Activated CD8-positive, alpha-beta memory T cell treated with anti-CD3 and anti-CD28 coated beads for 24 hours (primary cell): ENCODE results near the gene CCDC30.
"Not testable (repeated sequence)": the region's sequence is repeated elsewhere in the genome, so short reads cannot be mapped to it uniquely, and the experiment has no call there.

Source experiments
- DNase-seq: peaks from one replicate; pipeline ENCODE4 v3.0.0-alpha.2; 2020

CCDC30 gene

DNA sequence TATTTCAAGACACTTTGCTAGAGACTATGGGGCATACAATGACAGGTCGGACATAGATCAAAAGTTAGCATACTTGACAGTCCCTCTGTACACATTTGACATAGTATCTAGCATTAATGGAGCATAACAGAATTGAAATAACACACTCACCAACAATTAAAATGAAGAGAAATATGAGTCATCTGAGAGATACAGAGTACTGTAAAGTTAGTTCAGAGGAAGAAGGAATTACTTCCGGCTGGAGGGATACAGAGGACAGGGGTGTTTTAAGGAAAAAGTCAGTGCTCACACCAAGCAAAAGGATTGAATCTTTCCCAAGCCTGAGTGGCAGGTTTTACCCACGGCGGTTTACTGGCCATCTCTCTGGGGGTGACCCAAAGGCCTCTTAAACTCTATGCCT, 9.7 kb upstream of the CCDC30 start:
- DNase-seq, result no peak

DNA sequence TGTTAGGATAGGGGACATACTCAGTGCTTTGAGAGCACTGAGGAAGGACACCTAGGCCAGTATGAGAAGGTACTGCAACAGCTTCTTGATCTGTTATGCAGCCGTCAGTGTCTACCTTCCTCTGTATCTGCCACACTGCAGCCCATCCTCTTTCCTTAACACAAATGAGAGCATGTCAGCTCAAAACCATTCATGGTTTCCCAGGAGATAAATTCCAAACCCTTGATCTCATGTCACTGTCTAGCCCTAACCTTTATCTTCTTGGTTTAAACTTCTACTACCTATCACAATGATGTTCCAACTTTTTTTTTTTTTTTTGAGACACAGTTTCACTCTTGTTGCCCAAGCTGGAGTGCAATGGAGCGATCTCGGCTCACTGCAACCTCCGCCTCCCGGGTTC, 8.7 kb upstream of the CCDC30 start:
- no peak for DNase-seq

DNA sequence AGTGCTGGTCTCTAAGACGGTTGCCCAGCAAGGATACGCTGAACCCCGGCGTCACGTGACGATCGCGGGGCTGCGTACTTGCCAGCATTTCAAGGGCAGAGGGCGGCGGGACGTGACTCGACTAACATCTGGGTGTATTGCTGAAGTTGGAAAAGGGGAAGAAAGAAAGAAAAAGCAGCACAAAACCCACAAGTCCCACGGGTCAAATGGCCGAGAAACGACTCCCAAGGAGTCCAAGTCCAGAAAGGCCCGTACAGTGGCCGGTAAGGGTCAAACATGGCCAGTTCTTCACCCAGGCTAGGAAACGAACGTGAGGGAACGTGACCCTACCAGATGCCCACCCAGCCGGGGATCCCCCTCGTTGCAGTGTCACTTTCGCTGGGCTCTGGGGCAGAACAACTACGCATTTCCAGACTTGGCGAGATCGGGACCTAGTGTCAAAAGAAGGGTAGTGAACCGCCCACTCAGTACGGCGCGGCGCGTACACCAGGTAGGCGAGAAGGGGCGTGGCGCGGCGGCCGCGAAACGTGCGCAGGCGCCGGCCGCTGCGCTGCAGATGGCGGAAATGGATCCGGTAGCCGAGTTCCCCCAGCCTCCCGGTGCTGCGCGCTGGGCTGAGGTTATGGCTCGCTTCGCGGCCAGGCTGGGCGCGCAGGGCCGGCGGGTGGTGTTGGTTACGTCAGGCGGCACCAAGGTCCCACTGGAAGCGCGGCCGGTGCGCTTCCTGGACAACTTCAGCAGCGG, 6.9 kb upstream of the CCDC30 start, which contains the start of the genes PPCS and ZMYND12:
TSS of gene PPCS (plus strand) at position 534 of the 744 bp plus-strand sequence. CDS start at position 557, 23 bp downstream.
TSS of gene ZMYND12 (minus strand) at position 13 of the 744 bp plus-strand sequence. CDS start 25 bp downstream, outside the sequence.
- peak; percentile 96 for DNase-seq

DNA sequence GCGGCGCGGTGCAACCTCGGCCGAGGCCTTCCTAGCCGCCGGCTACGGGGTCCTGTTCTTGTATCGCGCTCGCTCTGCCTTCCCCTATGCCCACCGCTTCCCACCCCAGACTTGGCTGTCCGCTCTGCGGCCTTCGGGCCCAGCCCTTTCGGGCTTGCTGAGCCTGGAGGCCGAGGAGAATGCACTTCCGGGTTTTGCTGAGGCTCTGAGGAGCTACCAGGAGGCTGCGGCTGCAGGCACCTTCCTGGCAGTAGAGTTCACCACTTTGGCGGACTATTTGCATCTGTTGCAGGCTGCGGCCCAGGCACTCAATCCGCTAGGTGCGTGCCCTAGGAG, 6.4 kb upstream of the CCDC30 start:
- DNase-seq, result no peak

DNA sequence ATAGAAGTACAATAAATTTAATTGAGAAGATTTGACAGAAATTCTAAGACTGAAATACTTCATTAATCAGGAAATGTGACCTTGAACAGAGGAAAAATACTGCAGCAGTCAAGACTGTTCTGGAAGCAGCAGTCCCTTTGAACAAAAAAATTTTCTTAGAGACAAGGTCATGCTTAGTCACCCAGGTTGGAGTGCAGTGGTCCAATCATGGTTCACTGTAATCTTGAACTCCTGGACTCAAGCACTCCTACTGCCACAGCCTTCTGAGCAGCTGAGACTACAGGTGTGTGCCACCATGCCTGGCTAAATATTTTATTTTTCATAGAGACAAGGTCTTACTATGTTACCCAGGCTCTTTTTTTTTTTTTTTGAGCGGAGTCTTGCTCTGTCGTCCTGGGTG, 1.9 kb upstream of the CCDC30 start:
- no peak for DNase-seq

DNA sequence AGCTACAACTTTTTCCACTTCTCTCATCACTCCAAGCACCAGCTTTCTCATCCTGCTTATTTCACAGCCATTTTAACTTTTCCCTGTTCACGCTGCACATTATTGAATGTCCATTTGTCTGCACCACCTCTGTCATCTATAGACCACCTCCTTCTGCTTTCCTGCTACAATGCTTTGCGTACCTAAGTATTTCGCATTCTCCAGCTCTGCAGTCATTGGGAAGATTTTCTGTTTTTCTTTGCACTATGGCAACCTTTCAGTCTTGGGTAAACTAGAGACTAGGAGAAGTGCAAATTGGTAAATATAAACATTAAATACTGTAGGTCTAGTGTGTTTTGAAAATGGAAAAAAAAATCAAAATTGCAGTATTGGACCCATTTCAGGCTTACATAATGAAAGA, 835 bp downstream of the CCDC30 start:
- no peak for DNase-seq

DNA sequence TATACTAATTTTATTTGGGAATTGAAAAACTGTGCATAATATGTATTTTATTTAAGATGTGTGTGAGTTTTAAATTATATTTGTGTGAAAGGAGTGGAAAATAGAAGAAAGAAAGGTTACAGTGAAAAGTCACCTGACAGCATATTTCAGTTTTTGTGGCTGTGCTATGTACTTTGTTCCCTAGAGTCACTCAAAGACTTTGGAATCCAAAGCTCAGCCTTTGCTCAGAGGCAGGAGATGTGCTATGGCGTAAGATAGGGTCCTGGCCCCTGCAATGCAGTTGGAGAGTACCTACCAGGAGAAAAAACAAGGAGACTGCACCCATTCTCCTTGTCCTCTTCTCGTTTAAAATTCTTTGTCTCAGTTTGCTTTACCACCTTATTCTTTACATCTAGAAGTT, 2.9 kb downstream of the CCDC30 start:
- no peak for DNase-seq

DNA sequence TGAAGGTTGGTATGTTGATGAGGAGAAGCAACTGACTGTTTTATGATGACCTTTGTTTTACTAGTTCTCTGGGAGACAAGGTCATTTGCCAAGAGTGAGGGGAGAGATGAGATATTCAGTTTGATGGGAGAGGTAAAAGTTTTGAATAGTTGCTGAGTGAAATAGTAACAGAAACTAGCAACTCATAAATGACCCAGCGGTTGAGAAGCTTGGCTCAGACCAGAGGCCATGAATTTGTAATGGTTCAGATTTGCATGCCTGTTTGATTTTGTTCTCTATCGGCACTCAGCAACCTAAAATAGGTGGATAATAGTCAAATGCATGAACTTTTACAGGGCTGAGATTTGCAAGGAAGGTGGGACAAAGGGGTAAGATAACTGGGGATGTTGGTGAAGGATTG, 6.6 kb downstream of the CCDC30 start:
- no peak for DNase-seq

DNA sequence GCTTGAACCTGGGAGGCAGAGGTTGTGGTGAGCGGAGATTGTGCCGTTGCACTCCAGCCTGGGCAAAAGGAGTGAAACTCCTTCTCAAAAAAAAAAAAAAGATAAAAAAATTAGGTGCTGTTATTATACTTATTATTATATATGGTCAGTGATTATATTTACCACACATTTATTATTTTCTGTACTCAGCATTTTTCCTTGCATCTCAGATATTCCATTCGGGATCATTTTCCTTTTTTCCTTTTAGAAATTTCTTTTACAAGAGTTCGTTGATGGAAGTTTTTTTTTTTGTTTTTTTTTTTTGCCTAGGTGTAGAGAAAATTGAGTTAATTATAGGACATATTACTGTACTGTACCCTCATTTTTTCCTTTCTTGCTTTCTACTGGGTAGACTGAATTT, 13.5 kb downstream of the CCDC30 start:
- no peak for DNase-seq

DNA sequence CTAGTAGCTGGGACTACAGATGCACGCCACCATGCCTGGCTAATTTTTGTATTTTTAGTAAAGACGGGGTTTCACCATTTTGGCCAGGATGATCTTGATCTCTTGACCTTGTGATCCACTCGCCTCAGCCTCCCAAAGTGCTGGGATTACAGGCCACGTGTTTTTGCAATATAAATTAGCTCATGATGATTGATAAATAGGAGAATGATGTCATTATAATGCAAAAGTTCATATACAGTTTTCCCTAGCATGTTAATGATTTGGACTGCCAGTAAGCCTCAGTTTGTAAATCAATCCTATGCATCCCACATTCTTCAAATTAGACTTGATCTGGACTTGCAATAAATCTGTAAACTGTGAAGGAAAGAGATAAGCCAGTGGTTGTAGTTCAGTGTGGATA, 14.3 kb downstream of the CCDC30 start:
- DNase-seq, result not testable (repeated sequence)

DNA sequence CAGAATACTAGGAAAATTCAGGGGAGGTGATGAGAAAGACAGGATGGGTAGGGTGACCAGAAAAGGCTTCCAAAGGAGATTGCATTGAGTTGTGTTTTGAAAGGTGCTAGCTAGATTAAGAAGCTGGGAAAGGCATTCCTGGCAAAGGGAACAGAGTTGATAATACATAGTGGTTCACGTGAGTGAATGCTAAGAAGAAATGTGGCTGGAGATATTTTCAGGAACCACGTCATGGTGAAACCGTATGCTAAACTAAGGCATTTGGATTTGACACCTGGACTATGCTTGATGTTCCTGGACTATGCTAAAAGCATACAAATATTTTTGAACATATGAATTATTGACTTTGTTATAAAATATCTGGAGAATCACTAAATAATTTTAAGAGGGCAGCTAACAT, 14.7 kb downstream of the CCDC30 start:
- DNase-seq, result no peak

DNA sequence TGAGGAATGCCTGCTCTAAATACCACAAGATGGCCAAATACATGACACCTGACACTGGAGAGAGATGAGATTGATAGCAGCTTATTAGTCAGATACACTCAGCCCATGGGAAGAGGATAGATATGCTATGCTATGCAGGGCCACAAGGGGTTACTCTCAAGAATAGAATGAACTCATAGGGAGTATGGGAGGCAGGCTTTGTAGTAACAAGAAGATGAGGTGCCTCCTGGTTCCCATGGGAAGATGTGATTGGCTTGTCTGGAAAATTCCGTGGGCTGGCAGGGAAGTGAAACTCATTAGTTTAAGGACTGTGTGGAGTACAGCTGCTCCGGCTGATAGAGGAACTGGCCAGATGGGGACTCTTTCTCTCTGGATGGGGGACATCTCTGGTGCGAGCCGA, 16.5 kb downstream of the CCDC30 start:
- no peak for DNase-seq

DNA sequence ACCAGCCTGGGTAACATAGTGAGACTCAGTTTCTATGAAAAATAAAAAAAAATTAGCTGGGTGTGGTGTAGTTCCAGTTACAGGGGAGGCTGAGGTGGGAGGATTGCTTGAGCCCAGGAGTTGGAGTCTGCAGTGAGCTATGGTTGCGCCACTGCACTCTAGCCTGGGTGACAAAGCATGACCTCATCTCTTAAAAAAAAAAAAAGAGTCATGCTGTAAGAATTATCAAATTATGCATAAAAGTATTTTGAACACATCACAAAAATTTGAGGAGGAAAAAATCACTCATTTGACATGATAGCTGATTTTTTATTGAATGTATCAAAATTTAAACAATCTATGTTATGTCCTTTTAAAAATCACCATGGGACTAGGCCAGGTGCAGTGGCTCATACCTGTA, 17.8 kb downstream of the CCDC30 start:
- no peak for DNase-seq

DNA sequence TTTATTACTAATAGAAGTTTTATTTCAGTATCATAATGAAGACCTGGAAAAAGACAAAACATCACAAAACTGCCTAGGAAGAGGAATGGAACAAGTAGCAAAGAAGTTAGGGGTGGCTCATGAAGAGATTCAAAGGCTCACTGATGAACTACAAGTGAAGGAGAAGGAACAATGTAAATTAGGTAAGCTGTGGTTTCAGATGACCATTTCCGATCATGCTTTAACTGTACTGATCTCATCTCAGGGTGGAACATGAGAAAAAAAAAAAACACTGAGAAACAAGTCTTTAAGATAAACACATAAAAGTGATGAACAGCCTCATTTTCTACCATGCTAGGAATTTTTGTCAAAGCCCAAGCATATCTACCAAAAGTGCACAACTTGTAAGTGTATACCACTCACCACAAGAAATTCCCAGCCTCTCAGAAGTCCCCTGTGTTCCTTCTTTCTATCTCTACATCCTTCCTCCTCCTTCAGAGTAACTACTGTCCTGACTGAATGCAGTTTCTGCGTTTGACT, 19.6 kb downstream of the CCDC30 start:
- DNase-seq, result no peak

DNA sequence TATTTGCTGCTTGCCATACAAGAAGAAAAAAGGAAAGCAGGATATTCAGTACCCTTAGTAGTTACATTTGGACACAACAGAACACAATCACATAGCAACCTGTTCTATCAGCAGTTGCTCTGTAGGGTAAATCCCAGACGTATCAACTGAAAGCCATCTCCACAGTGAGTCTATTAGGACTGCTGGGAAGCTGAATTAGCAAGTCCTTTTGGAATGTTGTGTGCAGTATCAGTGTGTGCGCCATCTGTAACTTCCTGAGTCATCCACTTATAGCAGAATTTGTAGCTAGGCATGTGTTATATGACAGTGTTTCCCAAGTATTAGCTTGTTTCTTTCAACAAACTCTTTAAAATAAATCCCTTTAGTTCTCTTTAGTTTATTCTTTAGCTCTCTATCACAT, 21.3 kb downstream of the CCDC30 start:
- DNase-seq, result no peak

DNA sequence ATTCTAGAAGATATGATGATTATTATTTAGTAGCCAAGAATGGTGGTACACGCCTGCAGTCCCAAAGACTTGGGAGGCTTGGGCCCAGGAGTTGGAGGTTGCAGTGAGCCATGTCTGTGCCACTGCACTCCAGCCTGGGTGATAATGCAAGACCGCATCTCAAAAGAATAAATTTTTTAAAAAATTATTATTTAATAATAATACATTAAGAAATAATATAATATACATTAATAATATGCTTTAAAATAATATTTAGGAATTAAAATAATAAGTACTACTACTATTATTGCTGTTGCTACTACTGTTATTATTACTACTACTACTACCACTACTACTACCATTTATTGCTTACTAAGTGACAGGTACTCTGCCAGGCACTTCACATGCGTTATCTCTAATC, 27.2 kb downstream of the CCDC30 start:
- no peak for DNase-seq

DNA sequence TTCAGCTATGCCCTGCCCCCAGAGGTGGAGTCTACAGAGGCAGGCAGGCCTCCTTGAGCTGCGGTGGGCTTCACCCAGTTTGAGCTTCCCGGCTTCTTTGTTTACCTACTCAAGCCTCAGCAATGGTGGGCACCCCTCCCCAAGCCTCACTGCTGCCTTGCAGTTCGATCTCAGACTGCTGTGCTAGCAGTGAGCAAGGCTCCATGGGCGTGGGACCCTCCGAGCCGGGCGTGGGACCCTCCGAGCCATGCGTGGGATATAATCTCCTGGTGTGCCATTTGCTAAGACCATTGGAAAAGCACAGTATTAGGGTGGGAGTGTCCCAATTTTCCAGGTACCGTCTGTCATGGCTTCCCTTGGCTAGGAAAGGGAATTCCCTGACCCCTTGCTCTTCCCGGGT, 38.9 kb downstream of the CCDC30 start:
- DNase-seq, result not testable (repeated sequence)

DNA sequence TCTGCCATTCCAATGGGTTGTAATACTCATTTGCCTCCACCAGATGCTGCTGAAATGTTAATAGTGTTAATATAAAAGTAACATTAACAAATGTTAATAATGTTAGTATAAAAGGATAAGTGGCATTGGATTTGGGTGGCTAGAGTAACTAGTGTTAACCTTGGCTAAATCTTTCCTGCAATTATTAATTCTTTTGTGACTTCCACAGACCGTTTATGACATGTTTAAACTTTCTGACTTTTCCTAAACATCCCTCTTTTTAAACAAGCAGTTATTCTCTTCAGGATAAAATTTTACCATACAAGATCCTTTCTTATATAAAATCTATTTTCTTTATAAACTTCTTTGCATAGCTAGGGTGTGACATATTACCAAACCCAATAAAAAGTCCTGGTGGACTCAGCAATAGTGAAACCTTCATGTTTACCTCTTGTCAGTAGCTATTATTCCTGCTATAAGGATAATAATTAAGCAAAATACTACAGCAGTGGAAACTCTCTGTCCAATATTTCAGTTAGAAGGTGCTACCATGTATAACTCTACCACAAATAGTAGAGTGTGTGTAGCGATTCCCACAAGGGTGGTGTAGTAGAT, 41.5 kb downstream of the CCDC30 start:
- DNase-seq, result no peak

DNA sequence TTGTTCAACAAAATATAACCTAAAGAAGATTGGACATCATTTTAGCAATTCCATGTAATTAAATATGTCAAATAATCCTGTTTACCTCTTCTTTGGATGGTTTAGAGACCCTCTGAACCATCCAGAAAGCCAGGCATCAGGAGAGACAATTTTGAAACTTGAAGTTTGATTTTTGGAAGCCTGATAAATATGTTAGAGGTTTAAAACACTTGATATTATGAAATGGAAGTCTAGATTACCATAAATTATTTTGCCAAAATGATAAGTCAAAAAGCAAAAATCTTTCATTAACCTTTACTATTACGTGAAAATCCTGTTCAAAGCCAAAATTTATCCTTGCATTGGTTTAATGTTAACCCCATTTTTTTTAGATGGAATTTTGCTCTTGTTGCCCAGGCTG, 43.5 kb downstream of the CCDC30 start:
- DNase-seq, result no peak

DNA sequence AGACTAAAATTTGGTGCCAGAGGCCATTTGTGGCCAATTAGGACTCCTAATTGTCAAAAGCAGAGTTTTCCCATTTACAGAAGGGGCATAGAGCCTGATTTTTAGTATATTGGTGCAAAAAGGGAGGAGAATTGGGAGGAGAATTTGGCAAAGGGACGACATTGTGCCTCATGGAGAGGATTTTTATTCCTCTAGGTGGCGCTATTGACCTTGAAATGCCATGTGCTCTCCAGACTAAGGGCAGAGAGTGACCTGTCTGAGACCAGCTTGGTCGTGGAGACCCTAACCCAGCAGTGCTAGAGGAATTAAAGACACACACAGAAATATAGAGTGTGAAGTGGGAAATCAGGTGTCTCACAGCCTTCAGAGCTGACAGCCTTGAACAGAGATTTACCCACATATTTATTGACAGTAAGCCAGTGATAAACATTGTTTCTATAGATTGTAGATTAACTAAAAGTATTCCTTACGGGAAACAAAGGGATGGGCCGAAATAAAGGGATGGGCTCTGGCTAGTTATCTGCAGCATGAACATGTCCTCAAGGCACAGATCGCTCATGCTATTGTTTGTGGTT, 48.6 kb downstream of the CCDC30 start:
- not testable (repeated sequence) for DNase-seq

DNA sequence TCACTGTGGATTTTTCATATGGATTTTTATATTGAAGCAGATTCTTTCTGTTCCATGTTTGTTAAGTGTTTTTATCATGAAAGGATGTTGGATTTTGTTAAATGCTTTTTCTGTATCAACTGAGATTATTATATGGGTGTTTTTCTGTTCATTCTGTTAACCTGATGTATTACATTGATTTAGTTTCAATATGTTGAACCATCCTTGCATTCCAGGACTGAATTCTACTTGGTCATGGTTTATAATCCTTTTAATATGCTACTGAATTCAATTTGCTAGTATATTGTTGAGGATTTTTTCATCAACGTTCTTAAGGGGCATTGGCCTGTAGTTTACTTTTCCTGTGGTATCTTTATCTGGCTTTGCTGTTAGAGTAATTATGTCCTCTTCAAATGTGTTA, 55.8 kb downstream of the CCDC30 start:
- DNase-seq, result no peak

DNA sequence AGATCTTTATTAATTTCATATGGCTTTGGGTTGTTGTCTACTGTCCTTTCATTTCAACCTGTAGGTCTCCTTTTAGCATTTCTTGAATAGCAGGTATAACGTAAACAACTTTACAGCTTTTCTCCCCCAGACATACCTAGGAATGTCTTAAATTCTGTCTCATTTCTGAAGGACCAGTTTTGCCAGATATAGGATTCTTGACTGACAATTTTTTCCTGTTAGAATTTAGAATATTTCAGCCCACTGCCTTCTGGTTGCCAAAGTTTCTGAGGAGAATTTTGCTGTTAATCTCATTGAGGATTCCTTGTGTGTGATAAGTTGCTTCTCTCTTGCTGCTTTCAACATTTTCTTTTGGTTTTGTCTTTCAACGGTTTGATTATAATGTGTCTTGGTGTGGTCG, 60.1 kb downstream of the CCDC30 start:
- no peak for DNase-seq

DNA sequence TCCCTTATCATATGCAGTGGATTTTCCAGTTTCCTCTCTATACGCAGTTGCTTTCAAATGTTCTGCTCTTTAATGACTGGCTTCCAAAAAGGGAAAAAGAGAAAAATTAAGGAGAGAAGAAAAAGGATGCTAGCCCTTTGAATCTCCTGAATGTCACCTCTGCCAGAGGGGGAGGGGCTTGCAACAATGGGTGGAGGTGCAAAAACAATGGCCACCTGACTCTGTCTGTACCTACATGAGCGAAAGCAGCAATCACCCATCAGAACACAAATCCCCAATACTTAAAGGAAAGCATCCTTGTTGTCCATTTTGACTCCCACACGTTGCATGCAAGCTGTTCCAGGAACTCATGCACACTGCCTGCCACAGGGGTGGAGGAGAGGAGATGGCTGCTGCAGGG, 61.2 kb downstream of the CCDC30 start:
- no peak for DNase-seq

DNA sequence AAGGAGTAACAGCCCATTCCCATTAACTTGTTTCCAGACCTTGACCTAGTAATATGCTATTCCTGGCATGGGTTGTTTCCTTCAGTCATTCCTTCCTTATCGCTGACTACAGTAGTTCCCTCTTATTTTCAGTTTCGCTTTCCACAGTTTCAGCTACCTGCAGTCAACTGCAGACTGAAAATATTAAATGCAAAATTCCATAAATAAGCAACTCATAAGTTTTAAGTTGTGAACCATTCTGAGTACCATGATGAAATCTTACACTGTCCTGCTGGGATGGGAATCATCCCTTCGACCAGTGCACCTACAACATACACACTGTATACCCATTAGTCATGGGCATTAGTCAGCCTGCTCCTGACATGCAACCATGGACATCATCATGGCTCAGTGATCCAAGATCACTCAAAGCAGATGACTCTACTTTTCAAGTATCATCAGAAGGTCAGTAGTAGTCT, 66.7 kb downstream of the CCDC30 start:
- no peak for DNase-seq
